Choroid plexus epithelial cell (primary cell): ENCODE results near the gene TTC7B.

Experiments used
- DNase-seq: peaks from one replicate; pipeline ENCODE4 v3.0.0-alpha.2; 2010; ENCODE audit warnings: low read depth
- H3K4me3 ChIP-seq: 2 replicates; pipeline ENCODE4 v1.5.1; 2011; ENCODE audit warnings: low read depth, mild to moderate bottlenecking, control low read depth, low read length, moderate library complexity
- CTCF ChIP-seq: conservative IDR thresholded peaks from 2 replicates; pipeline ENCODE4 v1.5.1; 2011; ENCODE audit warnings: low read depth, mild to moderate bottlenecking, control low read depth, inconsistent platforms, low read length, moderate library complexity

TTC7B gene

GRCh38 chr14:90523544-90523943 lies 292.7 kb downstream of the TTC7B start:
- no peak overlapping the region for H3K4me3 ChIP-seq
- TF ChIP-seq CTCF = no peak
- peak; percentile 85 for DNase-seq

- DNase-seq = peak; percentile 24
- TF ChIP-seq CTCF = no peak
- no peak overlapping the region for H3K4me3 ChIP-seq
These were observed 293.5 kb downstream of the TTC7B start for GRCh38 chr14:90522571-90523191.

- H3K4me3 ChIP-seq = no peak overlapping the region
- no peak for TF ChIP-seq CTCF
- no peak for DNase-seq
These were observed 294.2 kb downstream of the TTC7B start for GRCh38 chr14:90521930-90522483.

- DNase-seq = peak; percentile 44
- no peak for TF ChIP-seq CTCF
- H3K4me3 ChIP-seq = no peak overlapping the region
These were observed 294.9 kb downstream of the TTC7B start for GRCh38 chr14:90521084-90521929.

GRCh38 chr14:90520326-90520725 lies 295.9 kb downstream of the TTC7B start:
- no peak overlapping the region for H3K4me3 ChIP-seq
- TF ChIP-seq CTCF = no peak
- DNase-seq = no peak

- TF ChIP-seq CTCF = no peak
- no peak for DNase-seq
- no peak overlapping the region for H3K4me3 ChIP-seq
These were observed 296.8 kb downstream of the TTC7B start for GRCh38 chr14:90519262-90519920.
